ENCODE data around the gene GTF2F1. TPM values are rescaled to one million over a fixed set of nuclear protein-coding genes. Genes with fewer than 3 reads are reported as not detected.

GTF2F1 gene
- total and polyA plus RNA-seq, 2 donors (not counting 1 experiment from before 2014, with no cell fraction given): 41.0 to 56.5 TPM

- H3K4me3 Mint-ChIP-seq: no peak overlapping the region
- no peak for ATAC-seq (ENCODE audit: low read depth)
- Histone ChIP-seq H3K9me3 (ENCODE audit: control extremely low read depth in 1 of 3, control insufficient read depth in 2 of 3, insufficient read depth in 1 of 3, low read length in 2 of 3) (peaks cover 0 to 6% (median 0%) of the 10 kb centered on the region in 3 donors), H3K79me2 (ENCODE audit: control insufficient read depth, insufficient read depth, low read length) (no peaks in the 10 kb centered on the region), H4K20me1 (ENCODE audit: control insufficient read depth, insufficient read depth, low read length, poor library complexity, severe bottlenecking) (no peaks in the 10 kb centered on the region), H3K4me2 (replicated peaks; ENCODE audit: low read depth, low read length, poor library complexity, severe bottlenecking) (no peak overlapping the region), H3K27me3 (replicated peaks in 1 of 4; ENCODE audit: control extremely low read depth in 1 of 4, control insufficient read depth in 3 of 4, insufficient read depth in 4 of 4, low read length in 3 of 4) (no peaks in the 10 kb centered on the region), H3K4me3 (ENCODE audit: control extremely low read depth in 1 of 5, extremely low read depth in 1 of 5, insufficient read depth in 1 of 5, low read depth in 2 of 5, low read length in 4 of 5) (no peak overlapping the region), H3K27ac (ENCODE audit: low read length in 2 of 2) (no peak overlapping the region), H3K4me1 (ENCODE audit: control insufficient read depth in 2 of 2, insufficient read depth in 2 of 2, low read length in 2 of 2) (peaks cover 0 to 5% of the 10 kb centered on the region in 2 donors), H2AFZ (ENCODE audit: insufficient read depth, low read depth, low read length, poor library complexity, severe bottlenecking) (no peak overlapping the region), H3K9ac (ENCODE audit: low read length) (no peak overlapping the region), H3K36me3 (replicated peaks in 1 of 2; ENCODE audit: control extremely low read depth in 1 of 2, control insufficient read depth in 1 of 2, extremely low read depth in 1 of 2, insufficient read depth in 2 of 2, low read length in 1 of 2) (no peaks in the 10 kb centered on the region)
- no peak for DNase-seq
- H3K9me3 Mint-ChIP-seq (ENCODE audit: insufficient read depth): no peaks in the 10 kb centered on the region
- CTCF ChIA-PET: no interaction called here
- no peaks in the 10 kb centered on the region for H3K27me3 Mint-ChIP-seq
- 91% methylated on average over 7 of the region's 11 CpGs for WGBS (ENCODE audit: insufficient coverage)
- H3K4me1 Mint-ChIP-seq: no peaks in the 10 kb centered on the region
- intact Hi-C loops (cut with micrococcal nuclease): no loop called here
- H3K27ac Mint-ChIP-seq: no peak overlapping the region
- no peak for TF ChIP-seq EZH2 (IDR thresholded peaks at IDR 0.05; ENCODE audit: borderline replicate concordance, insufficient read depth, low read depth, low read length, poor library complexity, severe bottlenecking)
- TF ChIP-seq CTCF (IDR thresholded peaks at IDR 0.05): no peak
- POLR2A ChIA-PET: no interaction called here
These were observed 40.2 kb upstream of the GTF2F1 start for GRCh38 chr19:6433165-6433564.

GRCh38 chr19:6431891-6432290, 38.9 kb upstream of the GTF2F1 start:
- H3K4me1 Mint-ChIP-seq: no peaks in the 10 kb centered on the region
- no peaks in the 10 kb centered on the region for H3K36me3 ChIP-seq (replicated peaks in 1 of 2; ENCODE audit: control extremely low read depth in 1 of 2, control insufficient read depth in 1 of 2, extremely low read depth in 1 of 2, insufficient read depth in 2 of 2, low read length in 1 of 2)
- H3K4me1 ChIP-seq (ENCODE audit: control insufficient read depth in 2 of 2, insufficient read depth in 2 of 2, low read length in 2 of 2): peaks cover 0 to 5% of the 10 kb centered on the region in 2 donors
- no peak overlapping the region for H3K27ac ChIP-seq (ENCODE audit: low read length in 2 of 2)
- H3K27ac Mint-ChIP-seq: no peak overlapping the region
- DNase-seq (no peak), ATAC-seq (ENCODE audit: low read depth) (no peak)
- H4K20me1 ChIP-seq (ENCODE audit: control insufficient read depth, insufficient read depth, low read length, poor library complexity, severe bottlenecking): no peaks in the 10 kb centered on the region
- H3K4me3 Mint-ChIP-seq: no peak overlapping the region
- H3K27me3 Mint-ChIP-seq: no peaks in the 10 kb centered on the region
- no peaks in the 10 kb centered on the region for H3K27me3 ChIP-seq (replicated peaks in 1 of 4; ENCODE audit: control extremely low read depth in 1 of 4, control insufficient read depth in 3 of 4, insufficient read depth in 4 of 4, low read length in 3 of 4)
- TF ChIP-seq CTCF (IDR thresholded peaks at IDR 0.05): no peak
- no peak overlapping the region for H2AFZ ChIP-seq (ENCODE audit: insufficient read depth, low read depth, low read length, poor library complexity, severe bottlenecking)
- H3K9ac ChIP-seq (ENCODE audit: low read length): no peak overlapping the region
- intact Hi-C loops (cut with micrococcal nuclease): no loop called here
- H3K4me2 ChIP-seq (replicated peaks; ENCODE audit: low read depth, low read length, poor library complexity, severe bottlenecking): no peak overlapping the region
- CTCF ChIA-PET: interaction anchor here (0.7 kb wide), 1 partner anchor 176 kb away, joined by 3 read pairs; no protein-coding TSS in a partner anchor
- no peak overlapping the region for H3K4me3 ChIP-seq (ENCODE audit: control extremely low read depth in 1 of 5, extremely low read depth in 1 of 5, insufficient read depth in 1 of 5, low read depth in 2 of 5, low read length in 4 of 5)
- WGBS (ENCODE audit: insufficient coverage): 97% methylated on average over 11 of the region's 11 CpGs
- no peaks in the 10 kb centered on the region for H3K79me2 ChIP-seq (ENCODE audit: control insufficient read depth, insufficient read depth, low read length)
- peaks cover 0 to 6% (median 0%) of the 10 kb centered on the region in 3 donors for H3K9me3 ChIP-seq (ENCODE audit: control extremely low read depth in 1 of 3, control insufficient read depth in 2 of 3, insufficient read depth in 1 of 3, low read length in 2 of 3)
- H3K9me3 Mint-ChIP-seq (ENCODE audit: insufficient read depth): no peaks in the 10 kb centered on the region
- POLR2A ChIA-PET: no interaction called here
